Uterus (tissue), 4 donors: ENCODE measurements around the gene ZC3HAV1. TPM values are rescaled to one million over a fixed set of nuclear protein-coding genes. Genes with fewer than 3 reads are reported as not detected.

Experiments
- DNase-seq, 2 donors: peaks; one replicate each; pipeline ENCODE4 v3.0.0-alpha.2; 2019 to 2020
- H3K27ac ChIP-seq, 2 donors: fragments of 200-600 bp; sonication (generic); 1 replicate in 1 of 2; 2 replicates in 1 of 2; pipeline ENCODE4 v1.5.1; 2016 to 2018
- H3K27me3 ChIP-seq, 2 donors: fragments of 200-600 bp; sonication (generic); one replicate each; pipeline ENCODE4 v1.5.1; 2018 to 2019; ENCODE audit warnings: control low read depth in 1 of 2
- H3K36me3 ChIP-seq, 2 donors: fragments of 200-600 bp; sonication (generic); one replicate each; pipeline ENCODE4 v1.5.1; 2019; ENCODE audit warnings: control low read depth in 1 of 2
- H3K4me1 ChIP-seq, 2 donors: fragments of 200-600 bp; sonication (generic); one replicate each; pipeline ENCODE4 v1.5.1; 2018 to 2019; ENCODE audit warnings: control low read depth in 1 of 2
- H3K4me3 ChIP-seq, 2 donors: fragments of 200-600 bp; sonication (generic); 1 replicate in 1 of 2; 2 replicates in 1 of 2; pipeline ENCODE4 v1.5.1; 2018 to 2019; ENCODE audit warnings: mild to moderate bottlenecking in 1 of 2
- H3K9me3 ChIP-seq, 2 donors: fragments of 200-600 bp; sonication (generic); one replicate each; pipeline ENCODE4 v1.5.1; 2019; ENCODE audit warnings: control low read depth in 1 of 2
- POLR2A ChIP-seq, 2 donors: fragments of 450-650 bp; IDR thresholded peaks; one replicate each; pipeline ENCODE4 v1.6.1; 2016; ENCODE audit warnings: antibody characterized with exemption in 2 of 2, mild to moderate bottlenecking in 1 of 2, moderate library complexity in 1 of 2
- intact Hi-C: fragments of 100-400 bp; cut with DNase I; formaldehyde crosslinking; loops from one replicate; pipeline ENCODE4 v1.15.1; 2023; ENCODE audit warnings: low total_unique reads
- total RNA-seq, 4 donors: library from RNA; depleted of rRNA in 3 of 4; stranded (reverse); fragments of >200 nt in 3 of 4; gene quantifications; one replicate each; pipeline versions ENCODE4 v1.1.0 to v1.2.4, GENCODE V29; 2014 to 2023
- TF ChIP-seq, protein P1 (sequence below), 4 experiments: fragments of 200-600 bp in 2 of 4; fragments of 450-650 bp in 2 of 4; sonication (generic) in 2 of 4; IDR thresholded peaks; one replicate each; pipeline ENCODE4 v1.5.1; 2016 to 2019; ENCODE audit warnings: antibody characterized with exemption in 4 of 4, mild to moderate bottlenecking in 2 of 4, moderate library complexity in 1 of 4
- donor health status: DM: yes; HTN: yes; CAD: no.

The ZC3HAV1 gene
- total RNA-seq, 4 donors from 2014 or later: 14.1 to 39.7 (median 29.2) TPM

DNA sequence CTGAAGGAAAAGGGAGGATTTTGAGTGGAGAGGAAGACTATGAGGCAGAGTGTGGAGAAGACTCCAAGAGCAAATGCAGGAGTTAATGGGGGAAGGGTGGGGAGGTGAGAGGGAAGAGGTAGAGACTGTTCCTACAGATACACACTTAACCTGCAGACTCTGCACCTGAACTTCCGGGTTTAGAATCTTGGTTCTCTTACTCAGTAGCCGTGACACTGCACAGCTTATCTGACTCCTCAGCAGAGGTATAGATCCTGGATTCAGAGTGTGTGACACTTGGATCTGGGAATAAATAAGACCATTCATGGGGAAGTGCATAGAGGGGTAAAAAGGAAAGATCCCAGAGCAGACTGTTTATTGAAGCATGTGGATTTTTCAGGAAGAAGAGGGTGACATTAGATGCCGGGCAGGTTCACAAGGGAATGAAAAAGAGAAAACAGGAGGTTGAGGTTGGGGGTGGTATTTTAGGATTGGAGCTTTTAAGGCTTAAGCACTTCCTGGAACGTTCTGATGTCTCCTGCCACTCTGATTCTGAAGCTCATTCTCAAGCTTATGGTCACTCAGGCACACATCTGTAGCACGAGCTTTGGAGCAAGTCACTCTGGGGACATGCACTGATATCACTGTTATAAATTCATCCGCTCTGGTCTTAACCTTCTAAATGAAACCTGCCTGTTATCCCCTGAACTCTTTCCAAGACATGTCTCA is 68.0 kb downstream of the ZC3HAV1 start:
- TF ChIP-seq POLR2A (IDR thresholded peaks at IDR 0.05): no peak
- TF ChIP-seq, protein P1, sequence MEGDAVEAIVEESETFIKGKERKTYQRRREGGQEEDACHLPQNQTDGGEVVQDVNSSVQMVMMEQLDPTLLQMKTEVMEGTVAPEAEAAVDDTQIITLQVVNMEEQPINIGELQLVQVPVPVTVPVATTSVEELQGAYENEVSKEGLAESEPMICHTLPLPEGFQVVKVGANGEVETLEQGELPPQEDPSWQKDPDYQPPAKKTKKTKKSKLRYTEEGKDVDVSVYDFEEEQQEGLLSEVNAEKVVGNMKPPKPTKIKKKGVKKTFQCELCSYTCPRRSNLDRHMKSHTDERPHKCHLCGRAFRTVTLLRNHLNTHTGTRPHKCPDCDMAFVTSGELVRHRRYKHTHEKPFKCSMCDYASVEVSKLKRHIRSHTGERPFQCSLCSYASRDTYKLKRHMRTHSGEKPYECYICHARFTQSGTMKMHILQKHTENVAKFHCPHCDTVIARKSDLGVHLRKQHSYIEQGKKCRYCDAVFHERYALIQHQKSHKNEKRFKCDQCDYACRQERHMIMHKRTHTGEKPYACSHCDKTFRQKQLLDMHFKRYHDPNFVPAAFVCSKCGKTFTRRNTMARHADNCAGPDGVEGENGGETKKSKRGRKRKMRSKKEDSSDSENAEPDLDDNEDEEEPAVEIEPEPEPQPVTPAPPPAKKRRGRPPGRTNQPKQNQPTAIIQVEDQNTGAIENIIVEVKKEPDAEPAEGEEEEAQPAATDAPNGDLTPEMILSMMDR (IDR thresholded peaks at IDR 0.05): no peak

DNA sequence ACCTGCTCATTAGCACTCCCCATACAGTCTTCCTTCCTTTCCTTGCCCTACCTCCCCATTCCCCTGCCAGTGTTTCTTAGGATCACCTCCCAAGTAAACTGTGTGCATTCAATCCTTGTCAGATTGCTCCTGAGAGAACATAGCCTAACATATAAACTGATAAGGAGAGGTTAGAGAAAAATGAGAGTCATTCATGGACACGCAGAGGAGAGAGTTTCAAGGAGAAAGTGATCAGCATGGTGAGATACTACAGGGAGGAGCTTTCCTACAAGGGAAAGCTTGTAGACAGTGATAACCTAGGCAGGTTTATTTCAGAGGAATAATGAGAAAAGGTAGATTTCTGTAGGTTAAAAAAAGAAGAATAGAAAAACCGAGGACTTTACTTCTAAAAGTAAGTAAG is 70.8 kb downstream of the ZC3HAV1 start:
- DNase-seq: no peak
- Histone ChIP-seq H3K27me3 (no peaks in the 10 kb centered on the region), H3K9me3 (no peaks in the 10 kb centered on the region), H3K27ac (no peak overlapping the region), H3K4me1 (no peaks in the 10 kb centered on the region), H3K4me3 (no peak overlapping the region), H3K36me3 (no peaks in the 10 kb centered on the region)
- intact Hi-C loops: no loop called here
- TF ChIP-seq POLR2A (IDR thresholded peaks at IDR 0.05): no peak
- TF ChIP-seq, protein P1 (IDR thresholded peaks at IDR 0.05): no peak

More for the DNA sequence above, 68.0 kb downstream of the ZC3HAV1 start:
- no peaks in the 10 kb centered on the region for H3K27me3 ChIP-seq
- no peaks in the 10 kb centered on the region for H3K36me3 ChIP-seq
- H3K4me1 ChIP-seq: no peaks in the 10 kb centered on the region
- intact Hi-C loops: no loop called here
- no peak for DNase-seq
- H3K9me3 ChIP-seq: no peaks in the 10 kb centered on the region
- H3K4me3 ChIP-seq: no peak overlapping the region
- H3K27ac ChIP-seq: no peak overlapping the region

DNA sequence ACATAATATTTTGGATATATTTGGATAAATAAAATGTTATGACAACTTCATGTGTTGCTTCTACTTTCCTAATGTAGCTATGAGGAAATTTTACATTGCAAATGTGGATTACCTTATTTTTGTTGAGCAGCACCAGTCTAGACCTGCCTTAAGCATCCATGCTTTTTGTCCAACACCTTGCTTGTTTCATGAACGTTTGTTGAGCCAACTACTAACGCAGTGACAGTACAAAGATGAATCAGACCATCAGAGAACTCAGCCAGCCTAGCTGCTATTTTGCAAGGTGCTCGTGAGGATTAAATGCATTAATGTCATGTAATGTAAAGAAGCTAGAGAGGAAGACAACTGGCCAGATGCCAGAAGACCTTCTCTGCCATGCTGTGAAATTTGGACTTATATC is 72.6 kb downstream of the ZC3HAV1 start:
- H3K27ac ChIP-seq: no peak overlapping the region
- H3K9me3 ChIP-seq: no peaks in the 10 kb centered on the region
- no peaks in the 10 kb centered on the region for H3K27me3 ChIP-seq
- intact Hi-C loops: no loop called here
- no peak for DNase-seq
- H3K36me3 ChIP-seq: no peaks in the 10 kb centered on the region
- H3K4me3 ChIP-seq: no peak overlapping the region
- no peaks in the 10 kb centered on the region for H3K4me1 ChIP-seq
- TF ChIP-seq, protein P1 (IDR thresholded peaks at IDR 0.05): no peak
- TF ChIP-seq POLR2A (IDR thresholded peaks at IDR 0.05): no peak

DNA sequence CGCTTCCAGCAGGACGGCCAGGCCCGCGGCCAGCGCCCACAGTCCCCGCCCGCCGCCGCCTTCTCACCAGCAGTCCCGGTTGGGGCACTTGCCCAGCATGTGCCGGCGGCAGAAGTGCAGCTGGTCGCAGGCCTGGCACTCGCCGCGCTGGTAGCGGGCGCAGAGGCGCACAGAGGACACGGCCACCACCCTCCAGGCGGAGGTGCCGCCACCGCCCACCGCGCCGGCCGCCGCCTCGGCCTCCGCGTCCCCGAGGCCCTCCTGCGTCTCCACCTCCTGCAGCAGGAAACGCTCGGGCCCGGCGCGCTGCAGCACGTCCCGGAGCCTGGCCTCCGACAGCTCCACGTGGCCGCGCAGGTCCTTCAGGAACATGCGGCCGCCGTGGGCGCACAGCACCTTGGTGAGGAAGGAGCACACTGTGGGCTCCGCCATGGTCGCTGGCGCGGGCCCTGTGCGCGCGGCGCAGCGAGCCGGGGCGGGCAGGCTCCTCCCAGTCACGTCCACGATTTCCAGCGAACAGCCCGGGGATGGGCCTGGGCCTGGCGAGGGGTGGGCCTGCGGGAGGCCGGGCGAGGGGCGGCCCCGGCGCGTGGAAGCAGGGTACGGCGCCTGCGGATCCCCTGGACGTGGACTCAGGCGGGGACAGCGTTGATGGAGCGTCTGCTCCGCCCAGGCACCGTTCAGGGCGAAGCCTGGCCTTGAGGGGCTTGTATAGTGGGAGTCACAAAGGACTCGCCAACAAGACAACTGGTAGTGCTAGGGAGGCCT is 73.8 kb downstream of the ZC3HAV1 start, which contains the start of gene ZC3HAV1L:
ZC3HAV1L (minus strand) TSS at position 457 of the 768 bp plus-strand sequence; CDS start at position 432, 25 bp downstream.
- peak; percentile 22 to 53 for TF ChIP-seq POLR2A (IDR thresholded peaks at IDR 0.05)
- TF ChIP-seq, protein P1 (IDR thresholded peaks at IDR 0.05): no peak
- no peaks in the 10 kb centered on the region for H3K9me3 ChIP-seq
- no peaks in the 10 kb centered on the region for H3K27me3 ChIP-seq
- peak within 1 kb of the TSS; percentile 57 to 87 for H3K4me3 ChIP-seq
- H3K36me3 ChIP-seq: no peaks in the 10 kb centered on the region
- H3K4me1 ChIP-seq: no peaks in the 10 kb centered on the region
- H3K27ac ChIP-seq: peak within 1 kb of the TSS; percentile 73 to 84
- intact Hi-C loops: no loop called here
- peak; percentile 53 to 70 for DNase-seq
